Bronchus fibroblast of lung (primary cell): Measurements from ENCODE around the gene PGAP3. TPM values are rescaled to one million over a fixed set of nuclear protein-coding genes. Genes with fewer than 3 reads are reported as not detected.

Experiments
- total RNA-seq: library from RNA; depleted of rRNA; stranded (reverse); fragments of >200 nt; gene quantifications from 2 replicates; pipeline ENCODE4 v1.2.3, GENCODE V29; 2015

PGAP3 gene, protein sequence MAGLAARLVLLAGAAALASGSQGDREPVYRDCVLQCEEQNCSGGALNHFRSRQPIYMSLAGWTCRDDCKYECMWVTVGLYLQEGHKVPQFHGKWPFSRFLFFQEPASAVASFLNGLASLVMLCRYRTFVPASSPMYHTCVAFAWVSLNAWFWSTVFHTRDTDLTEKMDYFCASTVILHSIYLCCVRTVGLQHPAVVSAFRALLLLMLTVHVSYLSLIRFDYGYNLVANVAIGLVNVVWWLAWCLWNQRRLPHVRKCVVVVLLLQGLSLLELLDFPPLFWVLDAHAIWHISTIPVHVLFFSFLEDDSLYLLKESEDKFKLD
- 7.9 and 9.1 TPM in 2 replicates for total RNA-seq

GRCh38 chr17:39687546-39688474 is at the start of gene PGAP3:
Gene PGAP3 (minus strand): TSS chr17:39688057. CDS start chr17:39688014, 43 bp downstream.

DNA sequence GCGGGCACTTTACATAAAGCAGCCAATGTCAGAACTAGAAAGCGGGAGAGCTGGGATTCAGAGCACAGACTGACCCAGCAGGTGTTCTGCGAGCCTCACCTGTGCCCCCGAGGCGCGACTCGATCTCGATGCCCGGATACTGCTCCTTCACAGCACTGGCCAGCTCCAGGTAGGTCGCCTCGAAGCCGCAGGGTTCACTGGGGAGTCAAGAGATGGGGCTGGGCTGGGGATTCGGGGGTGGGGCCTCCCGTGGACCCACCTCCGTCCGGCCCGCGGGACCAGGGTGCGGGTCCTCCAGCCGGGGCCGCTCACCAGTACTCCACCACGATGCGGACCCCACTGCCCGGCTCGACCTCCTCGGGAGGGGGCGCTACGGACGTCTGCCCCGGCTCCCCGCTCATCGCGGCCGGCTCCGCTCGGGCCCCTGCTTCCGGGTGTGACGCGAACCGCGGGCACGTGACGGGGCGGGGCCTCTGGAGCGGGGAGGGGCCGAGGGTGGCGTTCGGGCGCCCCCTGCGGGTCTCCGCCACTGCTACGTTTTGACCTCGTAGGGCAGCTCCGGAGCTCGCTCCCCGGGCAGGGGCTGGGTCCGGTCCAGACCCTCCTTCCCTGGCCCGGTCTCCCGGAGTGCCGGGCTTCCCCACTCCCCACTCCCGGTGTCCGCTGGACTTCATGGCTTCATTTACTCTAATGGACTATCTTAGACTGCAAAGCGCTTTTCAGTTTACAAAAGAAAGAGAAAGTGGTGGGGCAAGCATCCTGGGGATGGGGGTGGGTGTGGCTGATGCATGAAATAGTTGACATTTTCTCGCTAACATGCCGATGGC is 42.5 kb upstream of the PGAP3 start, which contains the start of gene MIEN1:
Gene MIEN1 (minus strand): TSS at position 438 of the 827 bp plus-strand sequence. CDS start 37 bp downstream, at position 401.

GRCh38 chr17:39699818-39700147 is 11.9 kb upstream of the PGAP3 start, which contains the start of gene ERBB2:
Gene ERBB2 (plus strand): TSS chr17:39700064. CDS start chr17:39700239, 175 bp downstream.

DNA sequence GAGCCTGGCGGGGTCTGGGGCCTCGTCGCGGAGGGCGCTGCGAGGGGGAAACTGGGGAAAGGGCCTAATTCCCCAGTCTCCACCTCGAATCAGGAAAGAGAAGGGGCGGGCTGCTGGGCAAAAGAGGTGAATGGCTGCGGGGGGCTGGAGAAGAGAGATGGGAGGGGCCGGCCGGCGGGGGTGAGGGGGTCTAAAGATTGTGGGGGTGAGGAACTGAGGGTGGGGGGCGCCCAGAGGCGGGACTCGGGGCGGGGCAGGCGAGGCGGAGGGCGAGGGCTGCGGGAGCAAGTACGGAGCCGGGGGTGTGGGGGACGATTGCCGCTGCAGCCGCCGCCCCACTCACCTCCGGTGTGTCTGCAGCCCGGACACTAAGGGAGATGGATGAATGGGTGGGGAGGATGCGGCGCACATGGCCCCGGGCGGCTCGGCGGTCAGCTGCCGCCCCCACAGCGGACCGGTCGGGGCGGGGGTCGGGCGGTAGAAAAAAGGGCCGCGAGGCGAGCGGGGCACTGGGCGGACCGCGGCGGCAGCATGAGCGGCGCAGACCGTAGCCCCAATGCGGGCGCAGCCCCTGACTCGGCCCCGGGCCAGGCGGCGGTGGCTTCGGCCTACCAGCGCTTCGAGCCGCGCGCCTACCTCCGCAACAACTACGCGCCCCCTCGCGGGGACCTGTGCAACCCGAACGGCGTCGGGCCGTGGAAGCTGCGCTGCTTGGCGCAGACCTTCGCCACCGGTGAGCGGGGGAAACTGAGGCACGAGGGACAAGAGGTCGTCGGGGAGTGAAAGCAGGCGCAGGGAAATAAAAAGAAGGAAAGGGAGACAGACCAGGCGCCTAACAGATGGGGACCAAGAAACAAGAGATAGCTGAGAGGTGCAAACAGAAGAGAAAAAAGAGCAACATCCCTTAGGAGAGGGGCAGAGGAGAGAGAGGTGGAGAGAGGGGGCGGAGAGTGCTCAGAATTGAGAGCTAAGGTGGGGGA is 19.6 kb downstream of the PGAP3 start, which contains the start of gene PNMT:
Gene PNMT (plus strand): TSS at position 509 of the 980 bp plus-strand sequence. CDS start 23 bp downstream, at position 532.

GRCh38 chr17:39664581-39665561 is 23.0 kb downstream of the PGAP3 start, which contains the start of gene TCAP:
Gene TCAP (plus strand): TSS chr17:39665349. CDS start chr17:39665360, 11 bp downstream.

GRCh38 chr17:39636927-39637736 is 50.7 kb downstream of the PGAP3 start, which contains the start of gene STARD3:
Gene STARD3 (plus strand): TSS chr17:39637144. CDS start chr17:39653532, 16,388 bp downstream.

DNA sequence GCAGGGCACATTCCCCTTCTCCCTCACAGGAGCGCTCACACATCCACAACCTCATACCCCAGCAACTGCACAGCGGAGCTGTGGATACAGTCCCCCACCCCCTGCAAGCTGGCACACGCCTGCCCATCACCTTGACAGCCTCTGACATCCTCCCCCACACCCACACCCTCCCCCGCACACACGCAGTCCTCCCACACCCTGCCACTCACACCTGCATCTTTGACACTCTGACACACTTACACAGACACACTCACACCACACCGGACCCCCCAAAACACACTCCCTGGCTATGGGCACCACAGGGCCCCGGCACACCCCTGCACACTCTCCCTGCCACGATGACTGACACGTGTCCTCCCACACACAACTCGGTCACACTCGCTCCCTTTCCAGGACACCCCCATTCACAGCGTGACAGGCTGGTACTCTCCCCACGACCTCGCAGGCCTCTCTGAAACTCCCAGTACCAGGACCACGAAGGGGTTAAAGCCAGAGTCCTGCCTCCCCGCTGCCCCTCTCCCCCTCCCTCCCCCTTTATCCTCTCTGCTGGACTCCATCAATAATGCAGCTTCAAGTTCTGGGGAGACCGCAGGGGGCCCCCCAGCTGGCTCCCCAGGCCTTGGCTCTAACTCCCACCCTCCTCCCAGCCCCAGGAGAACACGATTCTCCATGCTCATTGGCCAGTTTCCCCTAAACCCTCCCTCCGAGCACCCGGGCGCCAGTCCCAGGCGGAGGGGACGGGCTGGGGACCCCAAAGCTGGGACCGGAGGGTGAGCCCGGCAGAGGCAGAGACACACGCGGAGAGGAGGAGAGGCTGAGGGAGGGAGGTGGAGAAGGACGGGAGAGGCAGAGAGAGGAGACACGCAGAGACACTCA is 61.4 kb downstream of the PGAP3 start, which contains the start of gene PPP1R1B:
Gene PPP1R1B (plus strand): TSS at position 782 of the 876 bp plus-strand sequence. CDS start 441 bp downstream, outside the sequence.

Other genes starting within 250 kb of the PGAP3 start
- 16.8 and 17.5 TPM in 2 replicates for gene MED1, start 236.8 kb downstream of the PGAP3 start, total RNA-seq
- 13.2 and 16.0 TPM in 2 replicates for gene CDK12, start 226.6 kb downstream of the PGAP3 start, total RNA-seq
- gene NEUROD2, start 80.1 kb downstream of the PGAP3 start, total RNA-seq: not detected in 2 replicates
- gene PPP1R1B, start 61.1 kb downstream of the PGAP3 start, total RNA-seq: 0.45 TPM in 1 of 2 replicates, not detected in the other
- gene STARD3, start 50.9 kb downstream of the PGAP3 start, total RNA-seq: 39.1 and 40.9 TPM in 2 replicates
- 0.17 and 0.30 TPM in 2 replicates for gene TCAP, start 22.7 kb downstream of the PGAP3 start, total RNA-seq
- gene PNMT, start 19.6 kb downstream of the PGAP3 start, total RNA-seq: not detected in 2 replicates
- gene ERBB2, start 12.0 kb upstream of the PGAP3 start, total RNA-seq: 27.7 and 35.5 TPM in 2 replicates
- gene MIEN1, start 42.5 kb upstream of the PGAP3 start, total RNA-seq: 71.5 and 77.4 TPM in 2 replicates
- 0.45 and 0.84 TPM in 2 replicates for gene GRB7, start 49.9 kb upstream of the PGAP3 start, total RNA-seq
- gene IKZF3, start 176.3 kb upstream of the PGAP3 start, total RNA-seq: not detected in 2 replicates
- gene ZPBP2, start 180.1 kb upstream of the PGAP3 start, total RNA-seq: not detected in 2 replicates
- gene GSDMB, start 230.6 kb upstream of the PGAP3 start, total RNA-seq: 1.9 and 3.7 TPM in 2 replicates
- 24.4 and 32.1 TPM in 2 replicates for gene ORMDL3, start 239.5 kb upstream of the PGAP3 start, total RNA-seq
- not detected in 2 replicates for gene LRRC3C, start 239.7 kb upstream of the PGAP3 start, total RNA-seq